Neural cell (in vitro differentiated cells): ENCODE measurements around the gene ZMYND11. TPM values are rescaled to one million over a fixed set of nuclear protein-coding genes. Genes with fewer than 3 reads are reported as not detected.

Experiments
- H2AFZ ChIP-seq: fragments of 200-600, 300-800 bp; sonication (generic), shearing (Covaris generic); 2 replicates; pipeline ENCODE4 v1.6.0; 2014; ENCODE audit warnings: low read depth, mild to moderate bottlenecking, antibody characterized with exemption, low read length, moderate library complexity
- H3F3A ChIP-seq: fragments of 200-600 bp; shearing (Covaris generic); 2 replicates; pipeline ENCODE4 v1.6.1; 2016; ENCODE audit warnings: mild to moderate bottlenecking, moderate library complexity, mixed read lengths, antibody characterized with exemption, low read length; ENCODE audit not compliant: insufficient read depth, poor library complexity, severe bottlenecking
- H3K27ac ChIP-seq: fragments of 200-600, 300-800 bp; sonication (generic), shearing (Covaris generic); 2 replicates; pipeline ENCODE4 v1.5.1; 2014; ENCODE audit warnings: mild to moderate bottlenecking, low read length, moderate library complexity
- H3K27me3 ChIP-seq: fragments of 300-800, 200-600 bp; sonication (generic), shearing (Covaris generic); 2 replicates; pipeline ENCODE4 v1.6.0; 2014; ENCODE audit warnings: mild to moderate bottlenecking, low read depth, low read length, moderate library complexity; ENCODE audit not compliant: insufficient read depth
- H3K36me3 ChIP-seq: fragments of 300-800, 200-600 bp; sonication (generic), shearing (Covaris generic); 2 replicates; pipeline ENCODE4 v1.5.1; 2014; ENCODE audit warnings: mild to moderate bottlenecking, antibody characterized with exemption, low read length, moderate library complexity; ENCODE audit not compliant: insufficient read depth
- H3K4me2 ChIP-seq: fragments of 300-800, 200-600 bp; sonication (generic), shearing (Covaris generic); 2 replicates; pipeline ENCODE4 v1.6.0; 2014; ENCODE audit warnings: mild to moderate bottlenecking, low read length
- H3K4me3 ChIP-seq: fragments of 300-800, 200-600 bp; sonication (generic), shearing (Covaris generic); 2 replicates; pipeline ENCODE4 v1.5.1; 2014; ENCODE audit warnings: mild to moderate bottlenecking, low read length, moderate library complexity
- H3K79me2 ChIP-seq: fragments of 200-600 bp; shearing (Covaris generic); replicated peaks from 2 replicates; pipeline ENCODE4 v1.6.0; 2014; ENCODE audit warnings: mild to moderate bottlenecking, low read length, moderate library complexity; ENCODE audit not compliant: insufficient read depth
- H3K9ac ChIP-seq: fragments of 300-800, 200-600 bp; sonication (generic), shearing (Covaris generic); 2 replicates; pipeline ENCODE4 v1.6.1; 2016; ENCODE audit warnings: mild to moderate bottlenecking, low read length, mixed read lengths
- H3K9me2 ChIP-seq: fragments of 200-600 bp; shearing (Covaris generic); 2 replicates; pipeline ENCODE4 v1.6.1; 2016; ENCODE audit warnings: mild to moderate bottlenecking, low read length, mixed read lengths; ENCODE audit not compliant: insufficient read depth
- H3K9me3 ChIP-seq: fragments of 200-600, 300-800 bp; sonication (generic), shearing (Covaris generic); 2 replicates; pipeline ENCODE4 v1.6.1; 2016; ENCODE audit warnings: mild to moderate bottlenecking, mixed run types, low read length, moderate library complexity, mixed read lengths
- H4K20me1 ChIP-seq: fragments of 200-600 bp; shearing (Covaris generic); 2 replicates; pipeline ENCODE4 v1.6.1; 2016; ENCODE audit warnings: mild to moderate bottlenecking, mixed run types; ENCODE audit not compliant: insufficient read depth
- EP300 ChIP-seq: fragments of 450-650 bp; conservative IDR thresholded peaks from 2 replicates; pipeline ENCODE4 v1.6.1; 2014; ENCODE audit warnings: antibody characterized with exemption, mild to moderate bottlenecking, moderate library complexity; ENCODE audit not compliant: poor library complexity, severe bottlenecking
- EZH2 ChIP-seq: fragments of 200-600, 300-800 bp; shearing (Covaris generic), sonication (generic); IDR thresholded peaks from 2 replicates; pipeline ENCODE4 v1.6.1; 2014; ENCODE audit warnings: antibody characterized with exemption, low read length, borderline replicate concordance, mild to moderate bottlenecking; ENCODE audit not compliant: insufficient read depth, poor library complexity, severe bottlenecking
- MXI1 ChIP-seq: fragments of 450-650 bp; conservative IDR thresholded peaks from 2 replicates; pipeline ENCODE4 v1.6.1; 2014; ENCODE audit warnings: antibody characterized with exemption, mild to moderate bottlenecking; ENCODE audit not compliant: poor library complexity, severe bottlenecking
- POLR2AphosphoS5 ChIP-seq: IDR thresholded peaks from 2 replicates; pipeline ENCODE4 v1.6.1; 2012
- RAD21 ChIP-seq: fragments of 450-650 bp; conservative IDR thresholded peaks from 2 replicates; pipeline ENCODE4 v1.6.1; 2014; ENCODE audit warnings: antibody characterized with exemption, mild to moderate bottlenecking, moderate library complexity
- SMC3 ChIP-seq: fragments of 450-650 bp; conservative IDR thresholded peaks from 2 replicates; pipeline ENCODE4 v1.6.1; 2014; ENCODE audit warnings: antibody characterized with exemption, mild to moderate bottlenecking, moderate library complexity; ENCODE audit not compliant: poor library complexity
- TAF1 ChIP-seq: IDR thresholded peaks from 2 replicates; pipeline ENCODE4 v1.6.1; 2012; ENCODE audit warnings: low read depth
- polyA plus RNA-seq: library from polyadenylated mRNA; depleted of rRNA; stranded (reverse); fragments of >200 nt; gene quantifications from 2 replicates; pipeline ENCODE4 v1.2.3, GENCODE V29; 2014
- TF ChIP-seq, protein P1 (sequence below): IDR thresholded peaks from 2 replicates; pipeline ENCODE4 v1.6.1; 2012; ENCODE audit warnings: borderline replicate concordance
- TF ChIP-seq, protein P2 (sequence below): fragments of 450-650 bp; IDR thresholded peaks from 2 replicates; pipeline ENCODE4 v1.5.1; 2014; ENCODE audit warnings: antibody characterized with exemption, mild to moderate bottlenecking, moderate library complexity; ENCODE audit not compliant: poor library complexity, severe bottlenecking

ZMYND11 gene
- polyA plus RNA-seq, 1 donor from 2014 or later = 122 TPM

DNA sequence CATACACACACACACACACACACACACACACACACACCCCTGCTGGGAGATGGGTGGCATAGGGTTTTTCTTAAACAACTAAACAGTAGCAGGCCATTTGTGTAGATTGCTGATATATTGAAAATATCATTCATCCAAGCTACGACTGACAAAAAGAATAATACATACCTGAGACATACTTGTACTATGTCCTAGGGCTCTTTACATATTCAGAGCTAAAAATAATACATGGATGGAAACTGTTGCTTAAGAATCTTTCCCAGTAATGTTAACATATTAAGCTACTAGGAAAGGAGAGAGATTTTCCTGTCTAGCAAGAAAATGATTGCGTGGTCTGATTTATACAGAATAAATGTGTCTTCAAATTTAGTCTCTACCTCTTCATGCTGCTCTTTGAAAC lies 46.0 kb upstream of the ZMYND11 start:
- no peak overlapping the region for H2AFZ ChIP-seq
- no peak overlapping the region for H3K4me3 ChIP-seq
- no peaks in the 10 kb centered on the region for H3K27me3 ChIP-seq
- no peaks in the 10 kb centered on the region for H3K9me3 ChIP-seq
- H3K4me2 ChIP-seq = no peak overlapping the region
- TF ChIP-seq TAF1 (no peak), EZH2 (no peak), EP300 (no peak), SMC3 (no peak), POLR2AphosphoS5 (no peak), RAD21 (no peak), MXI1 (no peak)
- TF ChIP-seq, protein P1, sequence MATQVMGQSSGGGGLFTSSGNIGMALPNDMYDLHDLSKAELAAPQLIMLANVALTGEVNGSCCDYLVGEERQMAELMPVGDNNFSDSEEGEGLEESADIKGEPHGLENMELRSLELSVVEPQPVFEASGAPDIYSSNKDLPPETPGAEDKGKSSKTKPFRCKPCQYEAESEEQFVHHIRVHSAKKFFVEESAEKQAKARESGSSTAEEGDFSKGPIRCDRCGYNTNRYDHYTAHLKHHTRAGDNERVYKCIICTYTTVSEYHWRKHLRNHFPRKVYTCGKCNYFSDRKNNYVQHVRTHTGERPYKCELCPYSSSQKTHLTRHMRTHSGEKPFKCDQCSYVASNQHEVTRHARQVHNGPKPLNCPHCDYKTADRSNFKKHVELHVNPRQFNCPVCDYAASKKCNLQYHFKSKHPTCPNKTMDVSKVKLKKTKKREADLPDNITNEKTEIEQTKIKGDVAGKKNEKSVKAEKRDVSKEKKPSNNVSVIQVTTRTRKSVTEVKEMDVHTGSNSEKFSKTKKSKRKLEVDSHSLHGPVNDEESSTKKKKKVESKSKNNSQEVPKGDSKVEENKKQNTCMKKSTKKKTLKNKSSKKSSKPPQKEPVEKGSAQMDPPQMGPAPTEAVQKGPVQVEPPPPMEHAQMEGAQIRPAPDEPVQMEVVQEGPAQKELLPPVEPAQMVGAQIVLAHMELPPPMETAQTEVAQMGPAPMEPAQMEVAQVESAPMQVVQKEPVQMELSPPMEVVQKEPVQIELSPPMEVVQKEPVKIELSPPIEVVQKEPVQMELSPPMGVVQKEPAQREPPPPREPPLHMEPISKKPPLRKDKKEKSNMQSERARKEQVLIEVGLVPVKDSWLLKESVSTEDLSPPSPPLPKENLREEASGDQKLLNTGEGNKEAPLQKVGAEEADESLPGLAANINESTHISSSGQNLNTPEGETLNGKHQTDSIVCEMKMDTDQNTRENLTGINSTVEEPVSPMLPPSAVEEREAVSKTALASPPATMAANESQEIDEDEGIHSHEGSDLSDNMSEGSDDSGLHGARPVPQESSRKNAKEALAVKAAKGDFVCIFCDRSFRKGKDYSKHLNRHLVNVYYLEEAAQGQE = no peak
- TF ChIP-seq, protein P2, sequence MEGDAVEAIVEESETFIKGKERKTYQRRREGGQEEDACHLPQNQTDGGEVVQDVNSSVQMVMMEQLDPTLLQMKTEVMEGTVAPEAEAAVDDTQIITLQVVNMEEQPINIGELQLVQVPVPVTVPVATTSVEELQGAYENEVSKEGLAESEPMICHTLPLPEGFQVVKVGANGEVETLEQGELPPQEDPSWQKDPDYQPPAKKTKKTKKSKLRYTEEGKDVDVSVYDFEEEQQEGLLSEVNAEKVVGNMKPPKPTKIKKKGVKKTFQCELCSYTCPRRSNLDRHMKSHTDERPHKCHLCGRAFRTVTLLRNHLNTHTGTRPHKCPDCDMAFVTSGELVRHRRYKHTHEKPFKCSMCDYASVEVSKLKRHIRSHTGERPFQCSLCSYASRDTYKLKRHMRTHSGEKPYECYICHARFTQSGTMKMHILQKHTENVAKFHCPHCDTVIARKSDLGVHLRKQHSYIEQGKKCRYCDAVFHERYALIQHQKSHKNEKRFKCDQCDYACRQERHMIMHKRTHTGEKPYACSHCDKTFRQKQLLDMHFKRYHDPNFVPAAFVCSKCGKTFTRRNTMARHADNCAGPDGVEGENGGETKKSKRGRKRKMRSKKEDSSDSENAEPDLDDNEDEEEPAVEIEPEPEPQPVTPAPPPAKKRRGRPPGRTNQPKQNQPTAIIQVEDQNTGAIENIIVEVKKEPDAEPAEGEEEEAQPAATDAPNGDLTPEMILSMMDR = no peak
- H3K9ac ChIP-seq = no peak overlapping the region
- H3K9me2 ChIP-seq = no peaks in the 10 kb centered on the region
- H3K36me3 ChIP-seq = no peaks in the 10 kb centered on the region
- H3K27ac ChIP-seq = no peak overlapping the region
- H4K20me1 ChIP-seq = no peaks in the 10 kb centered on the region
- no peaks in the 10 kb centered on the region for H3K79me2 ChIP-seq
- H3F3A ChIP-seq = no peaks in the 10 kb centered on the region

DNA sequence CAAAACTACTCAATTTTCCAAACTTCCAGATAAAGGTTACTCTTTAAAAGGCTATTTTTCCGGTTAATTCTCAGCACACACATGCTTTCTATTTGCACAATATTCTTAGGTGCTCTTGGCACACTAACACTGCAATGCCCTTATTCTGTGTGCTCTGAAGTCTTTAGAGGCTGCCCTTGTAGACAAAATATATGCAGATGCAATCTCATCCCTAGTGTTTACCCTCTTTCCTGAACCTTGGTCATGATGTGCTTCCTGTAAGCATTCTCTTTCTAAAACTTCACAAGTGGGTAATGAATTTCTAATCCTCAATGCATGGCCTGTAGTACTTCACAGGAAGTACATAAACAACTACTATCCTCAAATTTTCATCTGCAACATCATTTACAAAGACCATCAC lies 45.1 kb upstream of the ZMYND11 start:
- no peaks in the 10 kb centered on the region for H3F3A ChIP-seq
- no peaks in the 10 kb centered on the region for H4K20me1 ChIP-seq

More for the DNA sequence above, 45.1 kb upstream of the ZMYND11 start:
- H3K36me3 ChIP-seq = no peaks in the 10 kb centered on the region
- no peak overlapping the region for H3K27ac ChIP-seq
- H2AFZ ChIP-seq = no peak overlapping the region
- no peak overlapping the region for H3K4me3 ChIP-seq
- H3K9me3 ChIP-seq = peaks cover 4% of the 10 kb centered on the region
- H3K27me3 ChIP-seq = no peaks in the 10 kb centered on the region
- no peak overlapping the region for H3K4me2 ChIP-seq
- no peaks in the 10 kb centered on the region for H3K79me2 ChIP-seq
- H3K9me2 ChIP-seq = no peaks in the 10 kb centered on the region
- TF ChIP-seq SMC3 = no peak
- TF ChIP-seq, protein P2 = no peak
- no peak for TF ChIP-seq EZH2
- TF ChIP-seq EP300 = no peak
- no peak for TF ChIP-seq TAF1
- TF ChIP-seq POLR2AphosphoS5 = no peak
- no peak overlapping the region for H3K9ac ChIP-seq
